HepG2 (cell line): ENCODE results near the gene GOLGA8J. TPM values are rescaled to one million over a fixed set of nuclear protein-coding genes. Genes with fewer than 3 reads are reported as not detected.

Experiments used
- ATAC-seq: fragments of 200-7000 bp; cut with Tn5 transposase; 3 replicates; pipeline ENCODE4 v1.9.1; 2020; ENCODE audit warnings: mild to moderate bottlenecking, moderate library complexity
- BruUV-seq: library from RNA; stranded (reverse); fragments of 400-500 nt; replicated peaks from 2 replicates; lab custom pipeline; 2021; lab: Mats Ljungman, UMichigan
- CTCF ChIA-PET: fragments of 300-600 bp; formaldehyde crosslinking; extraction: SDS; loops from one replicate; lab custom pipeline; 2021; ENCODE audit warnings: low total read pairs, inconsistent platforms, low intra/inter-chr PET ratio; lab: Yijun Ruan, JAX
- POLR2A ChIA-PET: fragments of 350-600 bp; sonication (Branson Sonifier 250); formaldehyde crosslinking; loops from one replicate; lab custom pipeline; 2020; ENCODE audit warnings: antibody characterized with exemption, inconsistent platforms; lab: Yijun Ruan, JAX
- DNase-seq: peaks from one replicate; pipeline ENCODE4 v3.0.0-alpha.2; 2015; ENCODE audit warnings: low spot score
- FAIRE-seq: peaks from 3 replicates; lab custom pipeline; 2011; peaks lifted over from hg19 to GRCh38; lab: Jason Lieb, UNC
- H2AFZ ChIP-seq: one replicate; pipeline ENCODE4 v1.6.1; 2011; ENCODE audit warnings: low read length, inconsistent platforms
- H3K27ac ChIP-seq: fragments of 300-600 bp; 3 replicates; pipeline ENCODE4 v1.8.0; 2011; ENCODE audit warnings: mixed run types, mild to moderate bottlenecking, mixed read lengths, low read length, inconsistent platforms; ENCODE audit not compliant: insufficient read depth; ENCODE audit errors: extremely low read length
- H3K27me3 ChIP-seq, 2 experiments: fragments of 200-600 bp in 1 of 2; 2 replicates in 1 of 2; 3 replicates in 1 of 2; pipeline versions ENCODE4 v1.6.0 to v1.8.0; 2011; ENCODE audit warnings: low read length in 2 of 2, mild to moderate bottlenecking in 2 of 2, moderate library complexity in 2 of 2, inconsistent platforms in 1 of 2; ENCODE audit not compliant: insufficient read depth in 2 of 2, control insufficient read depth in 1 of 2
- H3K36me3 ChIP-seq, 2 experiments: fragments of 200-600 bp in 1 of 2; replicated peaks in 1 of 2; 2 replicates in 1 of 2; 3 replicates in 1 of 2; pipeline versions ENCODE4 v1.5.1 to v1.8.0; 2011; ENCODE audit warnings: low read length in 2 of 2, inconsistent platforms in 1 of 2; ENCODE audit not compliant: insufficient read depth in 2 of 2, control insufficient read depth in 1 of 2
- H3K4me1 ChIP-seq: 2 replicates; pipeline ENCODE4 v1.5.1; 2012; ENCODE audit warnings: low read length, inconsistent platforms; ENCODE audit not compliant: insufficient read depth
- H3K4me2 ChIP-seq: 2 replicates; pipeline ENCODE4 v1.6.0; 2011; ENCODE audit warnings: low read depth, low read length, inconsistent platforms
- H3K4me3 ChIP-seq, 3 experiments: fragments of 200-600 bp in 1 of 3; sonication (generic), shearing (Covaris generic) in 1 of 3; replicated peaks in 1 of 3; 2 replicates each; pipeline ENCODE4 v1.5.1; 2011 to 2016; ENCODE audit warnings: low read length in 3 of 3, inconsistent platforms in 2 of 3, low read depth in 2 of 3, mild to moderate bottlenecking in 2 of 3, control low read depth in 1 of 3, mixed read lengths in 1 of 3; ENCODE audit not compliant: insufficient read depth in 1 of 3
- H3K79me2 ChIP-seq: one replicate; pipeline ENCODE4 v1.6.1; 2011; ENCODE audit warnings: low read length, inconsistent platforms; ENCODE audit not compliant: insufficient read depth
- H3K9ac ChIP-seq: 2 replicates; pipeline ENCODE4 v1.6.0; 2011; ENCODE audit warnings: mild to moderate bottlenecking, low read depth, low read length, inconsistent platforms; ENCODE audit not compliant: insufficient read depth
- H3K9me3 ChIP-seq: 2 replicates; pipeline ENCODE4 v1.5.1; 2012; ENCODE audit warnings: mild to moderate bottlenecking, low read length
- H4K20me1 ChIP-seq: 2 replicates; pipeline ENCODE4 v1.6.0; 2011; ENCODE audit warnings: inconsistent platforms, mild to moderate bottlenecking, low read length, moderate library complexity; ENCODE audit not compliant: insufficient read depth
- GLI4 ChIP-seq: sonication (generic); formaldehyde crosslinking; IDR thresholded peaks from 2 replicates; pipeline ENCODE4 v1.5.1; 2020; ENCODE audit warnings: missing genetic modification reagents, mild to moderate bottlenecking, moderate library complexity, borderline replicate concordance
- GZF1 ChIP-seq: sonication (generic); formaldehyde crosslinking; IDR thresholded peaks from 2 replicates; pipeline ENCODE4 v1.5.1; 2020; ENCODE audit warnings: mild to moderate bottlenecking, missing genetic modification reagents
- HMG20A ChIP-seq: IDR thresholded peaks from 2 replicates; pipeline ENCODE4 v1.6.1; 2016; ENCODE audit warnings: borderline replicate concordance
- NCOA1 ChIP-seq: sonication (generic); formaldehyde crosslinking; IDR thresholded peaks from 2 replicates; pipeline ENCODE4 v1.9.0; 2021; ENCODE audit warnings: missing genetic modification reagents
- ZFP82 ChIP-seq: sonication (generic); formaldehyde crosslinking; IDR thresholded peaks from 2 replicates; pipeline ENCODE4 v1.5.1; 2020; ENCODE audit warnings: mild to moderate bottlenecking, missing genetic modification reagents, borderline replicate concordance
- ZKSCAN1 ChIP-seq: fragments of 150-350 bp; IDR thresholded peaks from 2 replicates; pipeline ENCODE4 v1.6.1; 2014; ENCODE audit warnings: low read length
- ZNF101 ChIP-seq: sonication (generic); formaldehyde crosslinking; IDR thresholded peaks from 2 replicates; pipeline ENCODE4 v1.4.0; 2020; ENCODE audit warnings: mild to moderate bottlenecking, low read depth, missing genetic modification reagents, borderline replicate concordance
- ZNF382 ChIP-seq: sonication (generic); formaldehyde crosslinking; IDR thresholded peaks from 2 replicates; pipeline ENCODE4 v1.5.0; 2020; ENCODE audit warnings: missing genetic modification reagents, mild to moderate bottlenecking, borderline replicate concordance
- WGBS: methylation state at CpG from one replicate; pipeline ENCODE4 v1.1.6; 2017; ENCODE audit warnings: low lambda C conversion rate; 5-methylcytosine and 5-hydroxymethylcytosine counted together
- in situ Hi-C: cut with HindIII; loops from 2 replicates; pipeline ENCODE4 v1.10.0; 2017; ENCODE audit warnings: low pct_unique_long_range_greater_than_20kb; ENCODE audit not compliant: extremely low pct_ligation_motif_present
- intact Hi-C: fragments of 100-400 bp; cut with micrococcal nuclease; formaldehyde crosslinking; loops from one replicate; pipeline ENCODE4 v1.10.0; 2022; ENCODE audit not compliant: unreplicated experiment
- polyA plus RNA-seq, 8 experiments: library from polyadenylated mRNA; depleted of rRNA in 3 of 8; stranded (reverse) in 7 of 8; unstranded in 1 of 8; fragments of >200 nt; fragmentation: Illumina TruSeq in 4 of 8; extraction: Trizol in 4 of 8; gene quantifications; 2 replicates each; pipeline versions ENCODE4 v1.2.1 to v1.2.3, GENCODE V29; 2011 to 2016; ENCODE audit warnings: low read depth in 4 of 8, missing spikeins in 1 of 8, mixed read lengths in 1 of 8; ENCODE audit not compliant: insufficient read depth in 1 of 8
- total RNA-seq, 5 experiments: library from RNA; depleted of rRNA; stranded (reverse); fragments of >200 nt; fragmentation: Illumina TruSeq; extraction: Trizol; gene quantifications; 2 replicates each; pipeline ENCODE4 v1.2.3, GENCODE V29; 2016; ENCODE audit warnings: low read depth in 1 of 5

Gene GOLGA8J
- total and polyA plus RNA-seq, 2 of the 13 experiments (the other 11 are each of a cell fraction or from before 2014, with no cell fraction given), result 0.05 TPM; not detected in 1

GRCh38 chr15:30063835-30064546 is 18.8 kb upstream of the GOLGA8J start:
- Histone ChIP-seq H2AFZ (no peak overlapping the region), H3K79me2 (no peaks in the 10 kb centered on the region), H3K4me3 (no peak overlapping the region), H3K27ac (no peak overlapping the region), H3K4me1 (no peaks in the 10 kb centered on the region), H3K9ac (no peak overlapping the region), H3K9me3 (no peaks in the 10 kb centered on the region), H3K27me3 (peaks cover 0 to 10% of the 10 kb centered on the region in 2 experiments; a peak in 2 of 5 replicates), H3K4me2 (no peak overlapping the region), H3K36me3 (no peaks in the 10 kb centered on the region), H4K20me1 (no peaks in the 10 kb centered on the region)
- ChIA-PET POLR2A (no interaction called here), CTCF (no interaction called here)
- ATAC-seq (no peak), FAIRE-seq (no peak), DNase-seq (no peak)
- 29% methylated on average over 1 of the region's 2 CpGs for WGBS
- TF ChIP-seq ZFP82 (CRISPR knock-in tag) (no peak), ZNF101 (CRISPR knock-in tag) (no peak), HMG20A (CRISPR knock-in tag) (no peak), GZF1 (CRISPR knock-in tag) (no peak), NCOA1 (CRISPR knock-in tag) (no peak), GLI4 (CRISPR knock-in tag) (no peak), ZKSCAN1 (no peak), ZNF382 (CRISPR knock-in tag) (no peak)
- BruUV-seq, result no TSS peak
- intact Hi-C loops, result no loop called here
- in situ Hi-C loops, result loop anchor here (25.0 kb wide), 1 partner anchor 402 kb away; no protein-coding TSS in a partner anchor
